SU-DHL-6 (cell line): Measurements from ENCODE around the gene GNPTG.

Experiments
- H2AFZ ChIP-seq: fragments of 200-600 bp; sonication (generic); 2 replicates; pipeline ENCODE4 v1.6.1; 2014; ENCODE audit warnings: low read depth, mild to moderate bottlenecking, moderate library complexity, mixed read lengths, antibody characterized with exemption, low read length; ENCODE audit not compliant: severe bottlenecking
- H3F3A ChIP-seq: fragments of 200-600 bp; shearing (Covaris generic); 2 replicates; pipeline ENCODE4 v1.6.0; 2016; ENCODE audit warnings: antibody characterized with exemption, mild to moderate bottlenecking; ENCODE audit not compliant: insufficient read depth
- H3K27ac ChIP-seq: fragments of 200-600 bp; sonication (generic); 2 replicates; pipeline ENCODE4 v1.5.1; 2016; ENCODE audit warnings: low read depth, mild to moderate bottlenecking, low read length, moderate library complexity, mixed read lengths
- H3K27me3 ChIP-seq: fragments of 200-600 bp; sonication (generic), shearing (Covaris generic); 2 replicates; pipeline ENCODE4 v1.6.0; 2014; ENCODE audit warnings: mild to moderate bottlenecking, low read length
- H3K36me3 ChIP-seq: fragments of 200-600 bp; sonication (generic); 2 replicates; pipeline ENCODE4 v1.6.1; 2014; ENCODE audit warnings: mild to moderate bottlenecking, low read length, mixed read lengths
- H3K4me2 ChIP-seq: fragments of 300-600, 200-600 bp; shearing (Covaris generic), sonication (generic); 2 replicates; pipeline ENCODE4 v1.6.0; 2014; ENCODE audit warnings: low read length, low read depth, mild to moderate bottlenecking; ENCODE audit not compliant: poor library complexity, severe bottlenecking
- H3K4me3 ChIP-seq: fragments of 200-600 bp; sonication (generic); 2 replicates; pipeline ENCODE4 v1.5.1; 2014; ENCODE audit warnings: antibody characterized with exemption, low read length, mild to moderate bottlenecking, mixed read lengths; ENCODE audit not compliant: insufficient read depth, poor library complexity, severe bottlenecking
- H3K79me2 ChIP-seq: fragments of 200-600 bp; sonication (generic); 2 replicates; pipeline ENCODE4 v1.6.1; 2014; ENCODE audit warnings: mild to moderate bottlenecking, low read length, moderate library complexity; ENCODE audit not compliant: insufficient read depth
- H3K9ac ChIP-seq: fragments of 200-600 bp; sonication (generic); 2 replicates; pipeline ENCODE4 v1.7.0; 2014; ENCODE audit warnings: mild to moderate bottlenecking, low read length
- H3K9me2 ChIP-seq: fragments of 200-600 bp; sonication (generic); replicated peaks from 2 replicates; pipeline ENCODE4 v1.6.1; 2014; ENCODE audit warnings: low read length; ENCODE audit not compliant: insufficient read depth
- H3K9me3 ChIP-seq: fragments of 200-600 bp; sonication (generic); 2 replicates; pipeline ENCODE4 v1.6.1; 2014; ENCODE audit warnings: low read length, mixed read lengths; ENCODE audit not compliant: insufficient read depth
- H4K20me1 ChIP-seq: fragments of 200-600 bp; sonication (generic); 2 replicates; pipeline ENCODE4 v1.6.1; 2014; ENCODE audit warnings: low read depth, mild to moderate bottlenecking, antibody characterized with exemption, low read length, moderate library complexity, mixed read lengths
- CTCF ChIP-seq: fragments of 200-600 bp; sonication (generic); IDR thresholded peaks from one replicate; pipeline ENCODE4 v1.5.1; 2017; ENCODE audit warnings: antibody characterized with exemption, mild to moderate bottlenecking, low read length, moderate library complexity; ENCODE audit not compliant: insufficient read depth, poor library complexity, severe bottlenecking
- EZH2phosphoT487 ChIP-seq: fragments of 200-600 bp; sonication (generic), shearing (Covaris generic); conservative IDR thresholded peaks from 2 replicates; pipeline ENCODE4 v1.6.1; 2018; ENCODE audit warnings: mild to moderate bottlenecking, antibody characterized with exemption, low read length, moderate library complexity, mixed read lengths

Gene GNPTG

DNA sequence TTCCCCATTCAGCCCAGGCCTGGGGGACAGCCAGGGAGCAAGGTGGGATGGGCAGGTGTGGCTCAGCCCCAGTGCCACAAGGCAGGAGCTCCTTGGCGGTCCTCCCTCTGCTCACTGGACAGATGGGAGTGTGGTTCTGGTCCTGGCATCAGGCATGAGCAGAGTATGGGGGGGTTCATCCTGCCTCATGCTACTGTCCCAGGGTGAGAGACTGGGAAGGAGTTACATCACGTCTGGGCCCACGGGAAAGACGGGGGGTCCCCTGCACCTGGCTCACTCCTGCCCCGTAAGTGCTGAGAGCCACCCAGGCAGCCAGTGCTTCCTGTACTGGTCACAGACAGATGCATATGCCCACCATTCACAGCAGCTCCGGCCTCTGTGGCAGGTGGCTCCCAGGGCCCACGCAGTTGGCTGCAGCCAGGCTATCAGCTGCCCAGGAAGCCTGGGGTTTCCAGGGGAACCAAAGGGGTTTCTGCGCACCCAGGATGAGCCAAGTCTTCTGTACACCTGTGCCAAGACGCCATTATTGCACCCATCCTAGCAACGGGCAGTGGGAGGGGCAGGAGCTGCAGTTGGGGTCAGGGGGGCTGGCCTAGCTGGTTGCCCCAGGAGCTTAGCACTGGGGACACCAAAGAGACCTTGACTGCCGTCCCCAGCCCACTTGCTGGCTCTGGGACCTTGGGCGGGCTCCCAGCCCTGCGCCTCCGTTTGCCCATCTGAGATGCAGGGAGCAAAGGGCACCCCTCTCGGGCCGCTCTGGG, 16.3 kb upstream of the GNPTG start:
- Histone ChIP-seq H2AFZ (no peak overlapping the region), H3K4me3 (no peak overlapping the region), H3K9ac (no peak overlapping the region), H3K27me3 (no peaks in the 10 kb centered on the region), H3K36me3 (no peaks in the 10 kb centered on the region), H3F3A (no peaks in the 10 kb centered on the region), H3K9me2 (no peaks in the 10 kb centered on the region), H3K79me2 (no peaks in the 10 kb centered on the region), H3K9me3 (no peaks in the 10 kb centered on the region), H3K4me2 (no peak overlapping the region), H4K20me1 (no peaks in the 10 kb centered on the region), H3K27ac (no peak overlapping the region)
- TF ChIP-seq CTCF = no peak
- TF ChIP-seq EZH2phosphoT487 = no peak

DNA sequence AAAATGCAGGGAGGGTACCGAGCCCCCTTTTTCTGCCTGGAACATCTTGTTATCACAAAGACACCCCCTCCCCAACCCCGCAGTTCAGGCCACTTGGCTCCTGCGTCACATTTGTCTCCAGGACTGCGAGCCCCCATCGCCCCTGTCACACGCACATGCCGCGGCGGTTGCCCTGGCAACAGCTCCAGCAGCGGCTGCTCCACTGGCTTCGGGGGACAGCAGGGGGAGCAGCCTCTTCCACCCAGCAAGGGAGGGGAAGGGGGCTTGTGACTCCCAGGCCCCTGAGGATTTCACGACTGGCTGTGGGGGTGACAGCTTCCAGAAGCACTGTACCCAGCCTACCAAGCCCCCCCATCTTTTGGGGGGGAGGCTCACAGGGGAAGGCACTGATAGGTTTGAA, 15.7 kb upstream of the GNPTG start:
- no peak overlapping the region for H3K4me3 ChIP-seq
- no peaks in the 10 kb centered on the region for H3K79me2 ChIP-seq
- no peaks in the 10 kb centered on the region for H3K27me3 ChIP-seq
- TF ChIP-seq CTCF (no peak), EZH2phosphoT487 (no peak)
- no peaks in the 10 kb centered on the region for H3K9me2 ChIP-seq
- H3F3A ChIP-seq = no peaks in the 10 kb centered on the region
- no peaks in the 10 kb centered on the region for H3K9me3 ChIP-seq
- H3K9ac ChIP-seq = no peak overlapping the region
- no peak overlapping the region for H3K4me2 ChIP-seq
- no peaks in the 10 kb centered on the region for H4K20me1 ChIP-seq
- no peak overlapping the region for H3K27ac ChIP-seq
- no peak overlapping the region for H2AFZ ChIP-seq
- no peaks in the 10 kb centered on the region for H3K36me3 ChIP-seq

GRCh38 chr16:1336619-1337018, 15.1 kb upstream of the GNPTG start:
- TF ChIP-seq EZH2phosphoT487 (no peak), CTCF (no peak)
- Histone ChIP-seq H3K9me3 (no peaks in the 10 kb centered on the region), H3K9me2 (no peaks in the 10 kb centered on the region), H3K4me2 (no peak overlapping the region), H4K20me1 (no peaks in the 10 kb centered on the region), H2AFZ (no peak overlapping the region), H3K9ac (no peak overlapping the region), H3K27ac (no peak overlapping the region), H3K27me3 (no peaks in the 10 kb centered on the region), H3K4me3 (no peak overlapping the region), H3K79me2 (no peaks in the 10 kb centered on the region), H3F3A (no peaks in the 10 kb centered on the region), H3K36me3 (no peaks in the 10 kb centered on the region)
